Endothelial cell of coronary artery (primary cell): ENCODE data around the gene ZNF181. TPM values are rescaled to one million over a fixed set of nuclear protein-coding genes. Genes with fewer than 3 reads are reported as not detected.

Experiments used
- total RNA-seq: library from RNA; depleted of rRNA; stranded (reverse); fragments of >200 nt; gene quantifications from 2 replicates; pipeline ENCODE4 v1.2.3, GENCODE V29; 2014

ZNF181 gene
- total RNA-seq = 7.6 and 9.9 TPM in 2 replicates

GRCh38 chr19:34733746-34734536 lies at the start of gene ZNF181:
Gene ZNF181, plus strand, starts transcription at chr19:34734243. Its CDS starts 795 bp downstream, at chr19:34735038.

GRCh38 chr19:34772697-34773554 lies 38.9 kb downstream of the ZNF181 start, which contains the start of gene ZNF599:
Gene ZNF599, minus strand, starts transcription at chr19:34773215. Its CDS starts 374 bp downstream, at chr19:34772841.

Other genes starting within 250 kb of the ZNF181 start
- gene SCGB2B2, start 57.1 kb upstream of the ZNF181 start, total RNA-seq = 0.09 and 0.27 TPM in 2 replicates
- gene ZNF302, start 56.6 kb upstream of the ZNF181 start, total RNA-seq = 11.7 and 15.5 TPM in 2 replicates
- gene ZNF599, start 39.0 kb downstream of the ZNF181 start, total RNA-seq = 3.0 and 3.9 TPM in 2 replicates
- 3.5 and 4.2 TPM in 2 replicates for gene ZNF30, start 192.7 kb downstream of the ZNF181 start, total RNA-seq
- 24.8 and 34.3 TPM in 2 replicates for gene ZNF792, start 230.0 kb downstream of the ZNF181 start, total RNA-seq